HL-60 (cell line): Measurements from ENCODE around the gene EGLN1.

Experiments
- CTCF ChIP-seq: IDR thresholded peaks from one replicate; pipeline ENCODE4 v1.5.1; 2011; ENCODE audit warnings: low read length, control low read depth, inconsistent platforms; ENCODE audit not compliant: insufficient read depth
- POLR2AphosphoS5 ChIP-seq: IDR thresholded peaks from 2 replicates; pipeline ENCODE4 v1.6.1; 2012; ENCODE audit warnings: low read depth

- TF ChIP-seq CTCF = no peak
- TF ChIP-seq POLR2AphosphoS5 = no peak
Observed at GRCh38 chr1:231401478-231401877, 20.6 kb downstream of the EGLN1 start.
